Activated naive CD4-positive, alpha-beta T cell treated with Interleukin-2 at 50 U/mL for 16 hours (primary cell): Measurements from ENCODE around the gene TMEM138.

Source experiments
- DNase-seq: peaks from one replicate; pipeline ENCODE4 v3.0.0-alpha.2; 2020

Gene TMEM138

GRCh38 chr11:61342207-61342803 lies 19.9 kb upstream of the TMEM138 start:
- no peak for DNase-seq

DNA sequence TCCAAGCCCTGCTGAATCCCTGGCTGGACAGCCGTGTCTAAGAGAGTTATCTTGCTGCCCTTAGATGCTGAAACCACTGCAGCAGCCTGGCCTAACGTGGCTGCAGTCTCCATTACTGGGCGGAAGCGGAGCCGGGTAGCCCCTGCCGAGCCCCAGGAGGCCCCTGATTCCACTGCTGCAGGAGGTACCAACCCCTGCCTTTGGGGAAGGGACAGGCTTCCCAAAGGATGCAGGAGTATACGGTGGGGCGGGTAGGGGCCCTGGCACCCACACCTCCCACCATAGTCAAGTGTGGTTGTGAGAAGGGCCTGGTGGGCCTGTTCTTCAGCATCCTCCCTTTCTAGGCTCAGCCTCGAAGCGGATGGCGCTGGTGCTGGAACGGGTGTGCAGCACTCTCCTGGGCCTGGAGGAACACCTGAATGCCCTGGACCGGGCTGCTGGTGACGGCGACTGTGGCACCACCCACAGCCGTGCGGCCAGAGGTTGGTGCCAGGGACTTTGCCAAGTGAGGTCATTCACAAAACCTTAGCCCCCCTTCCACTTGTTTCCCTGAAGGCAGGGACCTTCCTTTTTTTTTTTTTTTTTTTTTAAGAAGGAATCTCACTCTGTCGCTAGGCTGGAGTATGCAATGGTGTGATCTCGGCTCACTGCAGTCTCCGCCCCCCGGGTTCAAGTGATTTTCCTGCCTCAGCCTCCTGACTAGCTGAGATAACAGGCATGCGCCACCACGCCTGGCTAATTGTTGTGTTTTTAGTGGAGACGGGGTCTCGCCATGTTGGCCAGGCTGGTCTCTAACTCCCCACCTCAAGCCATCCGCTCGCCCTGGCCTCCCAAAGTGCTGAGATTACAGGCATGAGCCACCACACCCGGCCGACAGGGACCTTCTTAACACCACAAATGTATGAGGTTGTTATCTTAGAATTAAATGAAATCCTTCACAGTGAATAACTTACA lies 18.1 kb upstream of the TMEM138 start:
- DNase-seq: no peak

- DNase-seq: no peak
Measured at GRCh38 chr11:61345170-61345610, 17.0 kb upstream of the TMEM138 start.

- no peak for DNase-seq
Measured at GRCh38 chr11:61345954-61346843, 16.0 kb upstream of the TMEM138 start.

- DNase-seq: no peak
Measured at GRCh38 chr11:61347916-61348461, 14.2 kb upstream of the TMEM138 start.

- no peak for DNase-seq
Measured at GRCh38 chr11:61349189-61349751, 12.9 kb upstream of the TMEM138 start.

DNA sequence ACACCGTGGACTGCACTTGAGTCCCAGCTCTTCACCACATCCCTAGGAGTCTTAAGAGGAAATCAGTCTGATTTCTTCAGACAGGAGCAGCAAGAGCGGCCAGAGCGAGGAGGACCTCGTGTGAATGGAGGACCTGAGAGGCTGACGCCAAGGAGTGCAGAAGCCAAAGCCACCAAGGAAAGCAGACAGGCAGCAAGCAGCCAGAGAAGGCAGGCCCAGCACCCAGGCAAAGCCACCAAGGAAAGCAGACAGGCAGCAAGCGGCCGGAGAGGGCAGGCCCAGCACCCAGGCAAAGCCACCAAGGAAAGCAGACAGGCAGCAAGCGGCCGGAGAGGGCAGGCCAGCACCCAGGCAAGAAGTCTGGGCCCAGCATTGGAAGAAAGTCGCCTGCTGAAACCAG lies 12.3 kb upstream of the TMEM138 start:
- no peak for DNase-seq

DNA sequence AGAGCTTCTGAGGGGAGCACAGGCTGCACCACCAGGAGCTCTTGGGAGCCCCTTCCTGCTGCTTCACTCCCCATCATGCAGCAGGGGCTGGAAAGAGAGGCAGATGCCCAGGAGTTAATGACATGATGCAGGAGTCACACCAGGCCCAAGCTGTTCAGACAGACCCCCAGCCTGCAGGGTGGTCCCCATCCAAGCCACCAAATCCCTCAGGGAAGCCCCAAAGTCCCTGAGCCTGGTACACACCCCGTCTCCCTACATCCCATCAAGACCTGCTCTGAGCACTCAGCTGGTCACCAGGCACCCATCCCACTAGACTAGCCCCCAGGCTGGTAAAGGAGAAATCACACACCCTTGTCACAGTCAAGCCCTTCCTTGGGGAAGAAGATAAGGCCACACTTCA lies 11.8 kb upstream of the TMEM138 start:
- no peak for DNase-seq

DNA sequence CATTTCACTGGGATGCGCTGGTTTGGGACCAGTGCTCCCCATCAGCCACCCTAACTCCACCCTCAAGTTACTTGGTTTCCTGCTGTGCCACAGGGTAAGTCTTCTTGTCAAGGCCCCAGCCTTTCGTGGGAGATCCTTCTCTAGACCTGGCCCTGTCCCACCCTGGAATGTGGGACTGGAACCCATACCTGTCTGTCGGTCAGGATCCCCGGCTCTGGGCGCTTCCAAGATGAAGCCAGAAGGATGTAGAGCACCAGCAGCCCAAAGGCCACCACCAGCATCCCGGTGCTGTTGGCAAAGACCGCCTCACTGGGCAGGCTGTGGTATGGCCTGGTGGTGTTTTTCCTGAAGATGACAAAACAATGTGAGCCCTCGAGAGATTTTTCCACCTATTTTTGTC lies 11.4 kb upstream of the TMEM138 start:
- no peak for DNase-seq

DNA sequence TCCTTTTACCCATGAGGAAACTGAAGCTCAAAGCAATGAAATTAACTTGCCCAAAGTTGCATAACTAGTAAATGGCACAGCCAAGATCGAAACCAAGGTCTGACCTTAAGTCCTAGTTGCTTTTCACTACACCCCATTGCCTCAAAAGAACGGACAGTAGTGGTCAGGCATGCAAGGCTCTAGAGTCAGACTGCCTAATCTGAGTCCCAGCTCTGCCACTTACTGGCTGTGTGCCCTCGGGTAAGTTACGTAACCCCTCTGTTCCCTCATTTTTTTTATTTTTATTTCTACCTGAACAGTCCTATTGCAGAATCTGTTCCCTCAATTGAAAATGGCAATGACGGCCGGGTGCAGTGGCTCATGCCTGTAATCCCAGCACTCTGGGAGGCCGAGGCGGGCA lies 10.1 kb upstream of the TMEM138 start:
- no peak for DNase-seq

DNA sequence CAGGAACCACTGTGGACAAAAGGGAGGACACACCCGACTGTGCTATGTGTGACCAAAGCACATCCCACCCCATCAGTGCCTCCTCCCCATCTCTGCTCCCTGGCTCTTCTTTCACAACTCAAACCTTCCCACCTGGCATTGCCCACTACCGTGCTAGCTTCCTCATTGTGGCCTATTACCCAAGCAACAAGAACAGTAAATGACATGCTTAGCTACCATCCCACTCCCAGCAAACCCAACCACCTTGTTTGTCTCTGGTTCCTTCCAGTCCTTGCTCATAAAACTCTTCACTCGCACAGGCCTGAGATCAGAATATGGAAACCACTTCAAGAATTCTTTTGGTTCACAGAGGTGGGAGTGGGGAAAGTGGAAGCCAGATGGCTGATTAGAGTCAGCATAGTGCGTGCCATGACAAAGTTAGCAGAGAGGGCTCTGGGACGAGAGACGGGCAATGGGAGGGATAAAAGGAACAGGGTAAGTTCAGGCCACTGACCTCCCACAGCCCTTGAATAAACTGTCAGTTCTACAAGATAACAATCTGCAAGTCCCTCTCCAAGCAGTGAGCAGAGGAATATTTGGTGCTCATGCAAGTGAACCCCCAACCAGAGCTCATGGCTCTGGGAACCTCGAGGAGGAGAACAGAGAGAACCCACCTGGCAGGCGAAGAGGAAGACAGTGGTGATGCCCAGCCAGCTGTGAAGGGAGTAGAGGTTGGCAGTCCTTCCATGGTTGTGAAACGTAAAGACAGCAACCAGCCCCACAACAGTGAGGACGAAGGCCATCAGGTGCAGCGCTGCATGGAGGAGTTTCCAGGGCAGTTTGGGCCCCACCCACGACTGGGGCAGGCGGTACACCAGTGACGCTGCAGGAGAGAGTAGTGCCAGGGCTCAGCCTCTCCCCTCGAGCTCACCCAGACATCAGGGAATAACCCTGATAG lies 8.8 kb upstream of the TMEM138 start:
- no peak for DNase-seq

- no peak for DNase-seq
Measured at GRCh38 chr11:61354208-61354607, 8.0 kb upstream of the TMEM138 start.

- no peak for DNase-seq
Measured at GRCh38 chr11:61356706-61357105, 5.5 kb upstream of the TMEM138 start.

DNA sequence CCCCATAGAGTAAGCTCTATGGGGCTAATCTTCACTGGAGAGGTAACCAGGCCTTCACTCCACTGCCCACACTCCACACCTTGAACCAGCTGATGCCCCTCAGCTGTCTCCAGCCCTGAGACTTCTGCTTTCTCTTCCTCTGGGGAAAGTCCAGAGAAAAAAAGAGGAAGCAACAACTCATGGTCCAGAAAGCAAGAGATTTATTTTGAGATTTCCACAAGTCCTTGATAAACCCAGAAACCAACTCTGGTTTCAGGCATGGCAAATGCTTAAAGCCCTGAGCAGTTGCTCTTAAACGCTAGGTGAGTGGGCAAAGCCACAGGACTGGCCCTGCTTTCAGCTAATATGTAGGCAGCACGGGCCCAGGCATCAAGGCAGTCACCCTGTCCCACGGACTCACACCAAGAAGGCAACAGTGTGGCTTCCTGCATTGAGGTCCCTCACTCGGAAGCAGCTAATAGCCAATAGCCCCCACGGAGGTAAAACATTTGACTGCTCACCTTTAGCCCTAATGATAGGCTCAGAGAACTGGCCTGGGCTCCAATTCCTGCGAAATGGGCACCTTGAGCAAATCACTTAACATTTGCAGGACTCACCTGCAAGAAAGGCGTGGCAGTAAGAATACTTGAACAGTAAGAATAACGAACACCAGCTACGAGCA lies 4.8 kb upstream of the TMEM138 start:
- DNase-seq: no peak

DNA sequence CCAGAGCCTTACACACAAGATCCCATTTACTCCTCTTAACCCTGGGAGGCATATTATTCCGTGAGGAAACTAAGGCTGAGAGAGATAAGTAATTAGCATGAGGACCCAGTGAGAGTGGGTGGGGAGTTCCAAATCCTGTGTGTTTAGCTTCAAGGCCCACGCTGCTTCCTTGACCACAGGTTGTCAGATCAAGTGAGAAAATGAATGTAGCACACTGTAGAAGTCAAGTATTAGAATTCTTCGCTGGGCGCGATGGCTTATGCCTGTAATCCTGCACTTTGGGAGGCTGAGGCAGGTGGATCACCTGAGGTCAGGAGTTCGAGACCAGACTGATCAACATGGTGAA lies 4.3 kb upstream of the TMEM138 start:
- DNase-seq: no peak

DNA sequence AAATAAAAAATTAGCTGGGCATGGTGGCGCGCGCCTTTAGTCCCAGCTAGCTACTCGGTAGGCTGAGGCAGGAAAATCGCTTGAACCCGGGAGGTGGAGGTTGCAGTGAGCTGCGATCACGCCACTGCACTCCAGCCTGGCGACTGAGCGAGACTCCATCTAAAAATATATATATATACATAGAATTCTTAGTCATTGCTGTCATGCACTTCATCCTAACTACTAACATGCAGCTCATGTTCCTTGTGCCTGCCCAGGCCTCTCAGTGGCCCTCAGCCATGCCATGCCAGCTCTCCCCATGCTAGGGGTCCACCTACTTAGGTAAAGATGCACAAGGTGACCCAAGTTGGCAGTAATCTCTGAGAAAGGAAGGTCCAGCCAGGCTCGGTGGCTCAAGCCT lies 3.6 kb upstream of the TMEM138 start:
- DNase-seq: no peak

- no peak for DNase-seq
Measured at GRCh38 chr11:61359516-61359915, 2.7 kb upstream of the TMEM138 start.

DNA sequence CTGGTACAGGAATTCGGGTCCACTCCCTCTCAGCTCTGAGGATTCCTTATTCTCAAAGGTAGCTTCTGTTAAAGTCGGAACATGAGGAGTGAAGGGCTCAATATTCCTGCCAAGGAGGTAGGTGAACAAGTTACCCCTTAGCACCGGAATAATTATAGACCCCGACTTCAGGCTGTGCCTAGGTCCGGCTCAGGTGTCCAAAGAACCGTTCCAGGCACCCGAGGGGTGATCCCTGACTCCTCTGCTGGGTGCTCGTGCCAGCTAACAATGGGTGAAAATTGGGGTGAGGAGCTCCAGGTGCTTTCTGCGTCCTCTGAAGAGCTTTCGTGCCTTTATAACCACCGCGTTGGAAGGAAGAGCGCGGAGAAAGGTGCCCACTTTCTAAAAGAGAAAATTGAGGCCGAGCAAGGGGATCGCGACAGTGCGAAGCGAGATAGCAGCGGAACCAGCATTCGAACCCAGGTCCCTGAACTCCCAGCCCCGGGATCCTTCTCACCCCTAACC lies 885 bp upstream of the TMEM138 start:
- no peak for DNase-seq

DNA sequence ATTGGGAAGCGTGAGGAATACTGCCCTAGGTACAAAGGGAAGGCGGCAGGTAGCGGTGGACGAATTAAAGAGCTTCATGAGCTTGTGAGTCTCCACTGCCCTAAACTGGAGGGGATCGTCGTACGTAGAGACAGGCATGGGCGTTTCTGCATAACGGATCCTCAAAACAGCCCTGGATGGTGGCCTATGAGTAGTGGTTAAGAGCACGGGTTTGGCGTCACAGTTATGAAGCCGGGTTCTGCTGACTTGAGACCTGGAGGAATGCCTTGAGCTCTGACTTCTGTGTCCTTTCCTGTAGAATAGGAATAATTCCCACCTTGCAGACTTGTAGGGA lies 335 bp downstream of the TMEM138 start:
- peak; percentile 41 for DNase-seq

DNA sequence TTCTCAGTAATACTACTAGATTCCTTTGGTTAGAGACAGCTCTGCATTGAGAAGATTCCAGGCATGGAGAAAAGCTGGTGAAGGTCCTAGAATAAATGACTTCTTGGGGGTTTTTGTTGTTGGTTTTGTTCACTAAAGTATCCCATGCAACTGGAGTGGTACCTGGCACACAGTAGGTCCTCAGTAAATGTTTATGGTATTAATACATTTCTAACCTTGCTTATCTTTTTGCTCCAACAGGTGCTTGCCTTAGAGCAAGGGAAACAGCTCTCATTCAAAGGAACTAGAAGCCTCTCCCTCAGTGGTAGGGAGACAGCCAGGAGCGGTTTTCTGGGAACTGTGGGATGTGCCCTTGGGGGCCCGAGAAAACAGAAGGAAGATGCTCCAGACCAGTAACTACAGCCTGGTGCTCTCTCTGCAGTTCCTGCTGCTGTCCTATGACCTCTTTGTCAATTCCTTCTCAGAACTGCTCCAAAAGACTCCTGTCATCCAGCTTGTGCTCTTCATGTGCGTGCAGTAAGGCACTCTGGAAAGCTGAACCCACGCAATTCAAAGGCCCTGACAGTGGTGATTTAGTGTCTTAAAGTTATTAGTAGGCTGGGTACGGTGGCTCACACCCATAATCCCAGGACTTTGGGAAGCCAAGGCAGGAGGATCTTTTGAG lies 2.0 kb downstream of the TMEM138 start:
- no peak for DNase-seq
